ENCODE measurements around the gene MTUS2.

The MTUS2 gene

GRCh38 chr13:28976195-28976594 lies 156.1 kb downstream of the MTUS2 start:
- Histone ChIP-seq H3K9me2 (replicated peaks; ENCODE audit: low read depth, low read length) (no peaks in the 10 kb centered on the region), H2AFZ (ENCODE audit: low read length) (no peak overlapping the region), H3K9ac (ENCODE audit: low read depth, low read length, poor library complexity, severe bottlenecking) (no peak overlapping the region), H3K4me2 (ENCODE audit: low read depth, low read length, poor library complexity, severe bottlenecking) (no peak overlapping the region), H3K79me2 (ENCODE audit: insufficient read depth, low read length) (no peaks in the 10 kb centered on the region), H3K36me3 (ENCODE audit: insufficient read depth, low read length) (no peaks in the 10 kb centered on the region), H4K20me1 (ENCODE audit: insufficient read depth, low read length, poor library complexity, severe bottlenecking) (no peaks in the 10 kb centered on the region), H3F3A (ENCODE audit: low read depth) (no peaks in the 10 kb centered on the region), H3K9me3 (ENCODE audit: insufficient read depth, low read depth, low read length) (no peaks in the 10 kb centered on the region), H3K27me3 (ENCODE audit: insufficient read depth, low read length, poor library complexity, severe bottlenecking) (no peaks in the 10 kb centered on the region), H3K4me1 (ENCODE audit: insufficient read depth, low read length, poor library complexity, severe bottlenecking) (no peaks in the 10 kb centered on the region), H3K4me3 (ENCODE audit: low read length, poor library complexity, severe bottlenecking) (no peak overlapping the region)
- TF ChIP-seq CTCF (conservative IDR thresholded peaks at IDR 0.05; ENCODE audit: low read length), result no peak
- no peak for TF ChIP-seq EZH2phosphoT487 (IDR thresholded peaks at IDR 0.05; ENCODE audit: borderline replicate concordance)

GRCh38 chr13:28976636-28977035 lies 156.5 kb downstream of the MTUS2 start:
- Histone ChIP-seq H3K9me3 (ENCODE audit: insufficient read depth, low read depth, low read length) (no peaks in the 10 kb centered on the region), H3K27me3 (ENCODE audit: insufficient read depth, low read length, poor library complexity, severe bottlenecking) (no peaks in the 10 kb centered on the region), H3K9ac (ENCODE audit: low read depth, low read length, poor library complexity, severe bottlenecking) (no peak overlapping the region), H3K9me2 (replicated peaks; ENCODE audit: low read depth, low read length) (no peaks in the 10 kb centered on the region), H3K4me2 (ENCODE audit: low read depth, low read length, poor library complexity, severe bottlenecking) (no peak overlapping the region), H3K36me3 (ENCODE audit: insufficient read depth, low read length) (no peaks in the 10 kb centered on the region), H4K20me1 (ENCODE audit: insufficient read depth, low read length, poor library complexity, severe bottlenecking) (no peaks in the 10 kb centered on the region), H2AFZ (ENCODE audit: low read length) (no peak overlapping the region), H3K79me2 (ENCODE audit: insufficient read depth, low read length) (no peaks in the 10 kb centered on the region), H3K4me1 (ENCODE audit: insufficient read depth, low read length, poor library complexity, severe bottlenecking) (no peaks in the 10 kb centered on the region), H3F3A (ENCODE audit: low read depth) (no peaks in the 10 kb centered on the region), H3K4me3 (ENCODE audit: low read length, poor library complexity, severe bottlenecking) (no peak overlapping the region)
- no peak for TF ChIP-seq CTCF (conservative IDR thresholded peaks at IDR 0.05; ENCODE audit: low read length)
- TF ChIP-seq EZH2phosphoT487 (IDR thresholded peaks at IDR 0.05; ENCODE audit: borderline replicate concordance), result no peak

- H3K4me2 ChIP-seq (ENCODE audit: low read depth, low read length, poor library complexity, severe bottlenecking), result no peak overlapping the region
- no peaks in the 10 kb centered on the region for H3K4me1 ChIP-seq (ENCODE audit: insufficient read depth, low read length, poor library complexity, severe bottlenecking)
- H3K79me2 ChIP-seq (ENCODE audit: insufficient read depth, low read length), result no peaks in the 10 kb centered on the region
- no peak overlapping the region for H3K4me3 ChIP-seq (ENCODE audit: low read length, poor library complexity, severe bottlenecking)
- H3F3A ChIP-seq (ENCODE audit: low read depth), result no peaks in the 10 kb centered on the region
- H3K9ac ChIP-seq (ENCODE audit: low read depth, low read length, poor library complexity, severe bottlenecking), result no peak overlapping the region
- H3K9me3 ChIP-seq (ENCODE audit: insufficient read depth, low read depth, low read length), result no peaks in the 10 kb centered on the region
- no peak for TF ChIP-seq EZH2phosphoT487 (IDR thresholded peaks at IDR 0.05; ENCODE audit: borderline replicate concordance)
- no peak for TF ChIP-seq CTCF (conservative IDR thresholded peaks at IDR 0.05; ENCODE audit: low read length)
- H3K9me2 ChIP-seq (replicated peaks; ENCODE audit: low read depth, low read length), result no peaks in the 10 kb centered on the region
- no peak overlapping the region for H2AFZ ChIP-seq (ENCODE audit: low read length)
- H3K36me3 ChIP-seq (ENCODE audit: insufficient read depth, low read length), result no peaks in the 10 kb centered on the region
- no peaks in the 10 kb centered on the region for H3K27me3 ChIP-seq (ENCODE audit: insufficient read depth, low read length, poor library complexity, severe bottlenecking)
- H4K20me1 ChIP-seq (ENCODE audit: insufficient read depth, low read length, poor library complexity, severe bottlenecking), result no peaks in the 10 kb centered on the region
These were observed 158.4 kb downstream of the MTUS2 start for GRCh38 chr13:28978574-28978973.
